ENCODE results near the gene NACA.
A peak's percentile ranks its signal among the peaks of the same experiment; 100 is the strongest.
"Not testable (repeated sequence)": the region's sequence is repeated elsewhere in the genome, so short reads cannot be mapped to it uniquely, and the experiment has no call there.

NACA gene

DNA sequence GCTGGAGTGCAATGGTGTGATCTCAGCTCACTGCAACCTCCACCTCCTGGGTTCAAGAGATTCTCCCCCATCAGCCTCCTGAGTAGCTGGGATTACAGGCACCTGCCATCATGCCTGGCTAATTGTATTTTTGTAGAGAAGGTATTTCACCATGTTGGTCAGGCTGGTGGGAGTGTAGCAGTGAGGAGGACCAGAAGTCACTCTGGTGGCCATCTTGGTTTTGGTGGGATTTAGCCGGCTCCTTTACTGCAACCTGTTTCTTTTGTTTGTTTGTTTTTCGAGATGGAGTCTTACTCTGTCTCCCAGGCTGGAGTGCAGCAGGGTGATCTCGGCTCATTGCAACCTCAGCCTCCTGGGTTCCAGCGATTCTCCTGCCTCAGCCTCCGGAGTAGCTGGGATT, 20.6 kb downstream of the NACA start:
- H3K36me3 ChIP-seq (ENCODE audit: control insufficient read depth in 1 of 2, insufficient read depth in 2 of 2, low read depth in 1 of 2, low read length in 2 of 2); H3K14ac ChIP-seq (ENCODE audit: low read length in 2 of 2); H3K27me3 ChIP-seq (ENCODE audit: control insufficient read depth in 1 of 2, insufficient read depth in 1 of 2, low read length in 2 of 2); H2BK120ac ChIP-seq (ENCODE audit: low read depth, low read length); H4K8ac ChIP-seq (ENCODE audit: low read length); H2BK5ac ChIP-seq (ENCODE audit: low read depth, low read length, poor library complexity, severe bottlenecking); H3K4me3 ChIP-seq (ENCODE audit: insufficient read depth in 1 of 2, low read depth in 1 of 2, low read length in 2 of 2); H3K4me1 ChIP-seq (ENCODE audit: control insufficient read depth, insufficient read depth, low read depth, low read length); H3K9ac ChIP-seq (ENCODE audit: low read length); H3K4ac ChIP-seq (ENCODE audit: low read depth in 1 of 2, low read length in 2 of 2); H4K91ac ChIP-seq (ENCODE audit: low read length); H3K4me2 ChIP-seq (ENCODE audit: low read length, poor library complexity, severe bottlenecking); H2BK12ac ChIP-seq (ENCODE audit: low read length in 2 of 2); H2AK5ac ChIP-seq (ENCODE audit: low read length, severe bottlenecking); H3K79me1 ChIP-seq (replicated peaks; ENCODE audit: low read length, poor library complexity, severe bottlenecking); H3K9me3 ChIP-seq (ENCODE audit: control insufficient read depth, low read length); DNase-seq; H3K23ac ChIP-seq (ENCODE audit: low read length in 2 of 2); H2AFZ ChIP-seq (ENCODE audit: low read depth, low read length); H3K27ac ChIP-seq (ENCODE audit: low read length, poor library complexity, severe bottlenecking); H2BK15ac ChIP-seq (ENCODE audit: low read depth, poor library complexity, severe bottlenecking); H3K18ac ChIP-seq (ENCODE audit: low read depth in 1 of 2, low read length in 2 of 2): not testable (repeated sequence)
- 92% methylated on average over 5 of the region's 5 CpGs for WGBS

- H3K36me3 ChIP-seq (ENCODE audit: control insufficient read depth in 1 of 2, insufficient read depth in 2 of 2, low read depth in 1 of 2, low read length in 2 of 2): no peaks in the 10 kb centered on the region
- H3K4me1 ChIP-seq (ENCODE audit: control insufficient read depth, insufficient read depth, low read depth, low read length): no peaks in the 10 kb centered on the region
- DNase-seq: no peak
- H3K79me1 ChIP-seq (replicated peaks; ENCODE audit: low read length, poor library complexity, severe bottlenecking): no peaks in the 10 kb centered on the region
- H2BK5ac ChIP-seq (ENCODE audit: low read depth, low read length, poor library complexity, severe bottlenecking): no peak overlapping the region
- H3K14ac ChIP-seq (ENCODE audit: low read length in 2 of 2): no peak overlapping the region
- H3K4me2 ChIP-seq (ENCODE audit: low read length, poor library complexity, severe bottlenecking): no peak overlapping the region
- H3K9me3 ChIP-seq (ENCODE audit: control insufficient read depth, low read length): no peaks in the 10 kb centered on the region
- H3K27me3 ChIP-seq (ENCODE audit: control insufficient read depth in 1 of 2, insufficient read depth in 1 of 2, low read length in 2 of 2): no peaks in the 10 kb centered on the region
- no peak overlapping the region for H3K23ac ChIP-seq (ENCODE audit: low read length in 2 of 2)
- H3K9ac ChIP-seq (ENCODE audit: low read length): no peak overlapping the region
- H3K18ac ChIP-seq (ENCODE audit: low read depth in 1 of 2, low read length in 2 of 2): no peak overlapping the region
- no peak overlapping the region for H2BK120ac ChIP-seq (ENCODE audit: low read depth, low read length)
- no peak overlapping the region for H2BK12ac ChIP-seq (ENCODE audit: low read length in 2 of 2)
- H3K27ac ChIP-seq (ENCODE audit: low read length, poor library complexity, severe bottlenecking): no peak overlapping the region
- H4K8ac ChIP-seq (ENCODE audit: low read length): no peak overlapping the region
- H2AK5ac ChIP-seq (ENCODE audit: low read length, severe bottlenecking): no peak overlapping the region
- no peak overlapping the region for H3K4ac ChIP-seq (ENCODE audit: low read depth in 1 of 2, low read length in 2 of 2)
- 83% methylated on average over 3 of the region's 3 CpGs for WGBS
- H3K4me3 ChIP-seq (ENCODE audit: insufficient read depth in 1 of 2, low read depth in 1 of 2, low read length in 2 of 2): no peak overlapping the region
- no peak overlapping the region for H4K91ac ChIP-seq (ENCODE audit: low read length)
- H2BK15ac ChIP-seq (ENCODE audit: low read depth, poor library complexity, severe bottlenecking): no peak overlapping the region
- no peak overlapping the region for H2AFZ ChIP-seq (ENCODE audit: low read depth, low read length)
Measured at GRCh38 chr12:56699020-56699661, 26.0 kb downstream of the NACA start.

- H3K27ac ChIP-seq (ENCODE audit: low read length, poor library complexity, severe bottlenecking): no peak overlapping the region
Measured at GRCh38 chr12:56695327-56696101, 29.6 kb downstream of the NACA start.

DNA sequence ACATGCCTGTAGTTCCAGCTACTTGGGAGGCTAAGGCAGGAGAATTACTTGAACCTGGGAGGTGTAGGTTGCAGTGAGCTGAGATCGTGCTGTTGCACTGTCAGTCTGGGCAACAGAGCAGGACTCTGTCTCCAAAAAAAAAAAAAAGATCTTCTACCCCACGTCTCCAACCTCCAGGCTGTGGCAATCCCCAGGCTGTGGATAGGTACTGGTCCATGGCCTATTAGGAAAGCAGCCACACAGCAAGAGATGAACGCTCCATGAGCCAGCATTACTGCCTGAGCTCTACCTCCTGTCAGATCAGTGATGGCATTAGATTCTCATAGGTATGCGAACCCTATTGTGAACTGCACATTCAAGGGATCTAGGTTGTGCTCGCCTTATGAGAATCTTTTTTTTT, 30.9 kb downstream of the NACA start:
- no peaks in the 10 kb centered on the region for H3K36me3 ChIP-seq (ENCODE audit: control insufficient read depth in 1 of 2, insufficient read depth in 2 of 2, low read depth in 1 of 2, low read length in 2 of 2)
- no peak overlapping the region for H2BK12ac ChIP-seq (ENCODE audit: low read length in 2 of 2)
- WGBS: 95% methylated on average over 5 of the region's 5 CpGs
- no peak overlapping the region for H2AFZ ChIP-seq (ENCODE audit: low read depth, low read length)
- no peak for DNase-seq
- H2BK15ac ChIP-seq (ENCODE audit: low read depth, poor library complexity, severe bottlenecking): no peak overlapping the region
- H3K14ac ChIP-seq (ENCODE audit: low read length in 2 of 2): no peak overlapping the region
- no peaks in the 10 kb centered on the region for H3K4me1 ChIP-seq (ENCODE audit: control insufficient read depth, insufficient read depth, low read depth, low read length)
- no peak overlapping the region for H3K9ac ChIP-seq (ENCODE audit: low read length)
- H3K27me3 ChIP-seq (ENCODE audit: control insufficient read depth in 1 of 2, insufficient read depth in 1 of 2, low read length in 2 of 2): no peaks in the 10 kb centered on the region
- H3K4me2 ChIP-seq (ENCODE audit: low read length, poor library complexity, severe bottlenecking): no peak overlapping the region
- no peak overlapping the region for H4K8ac ChIP-seq (ENCODE audit: low read length)
- no peak overlapping the region for H3K4ac ChIP-seq (ENCODE audit: low read depth in 1 of 2, low read length in 2 of 2)
- H3K79me1 ChIP-seq (replicated peaks; ENCODE audit: low read length, poor library complexity, severe bottlenecking): no peaks in the 10 kb centered on the region
- H4K91ac ChIP-seq (ENCODE audit: low read length): no peak overlapping the region
- H3K9me3 ChIP-seq (ENCODE audit: control insufficient read depth, low read length): no peaks in the 10 kb centered on the region
- H2BK120ac ChIP-seq (ENCODE audit: low read depth, low read length): no peak overlapping the region
- H2AK5ac ChIP-seq (ENCODE audit: low read length, severe bottlenecking): no peak overlapping the region
- no peak overlapping the region for H2BK5ac ChIP-seq (ENCODE audit: low read depth, low read length, poor library complexity, severe bottlenecking)
- no peak overlapping the region for H3K4me3 ChIP-seq (ENCODE audit: insufficient read depth in 1 of 2, low read depth in 1 of 2, low read length in 2 of 2)
- no peak overlapping the region for H3K27ac ChIP-seq (ENCODE audit: low read length, poor library complexity, severe bottlenecking)
- H3K23ac ChIP-seq (ENCODE audit: low read length in 2 of 2): no peak overlapping the region
- H3K18ac ChIP-seq (ENCODE audit: low read depth in 1 of 2, low read length in 2 of 2): no peak overlapping the region

More at GRCh38 chr12:56695327-56696101, 29.6 kb downstream of the NACA start:
- Histone ChIP-seq H3K4ac (ENCODE audit: low read depth in 1 of 2, low read length in 2 of 2) (no peak overlapping the region), H2BK5ac (ENCODE audit: low read depth, low read length, poor library complexity, severe bottlenecking) (no peak overlapping the region), H2AFZ (ENCODE audit: low read depth, low read length) (no peak overlapping the region), H3K9ac (ENCODE audit: low read length) (no peak overlapping the region), H3K4me2 (ENCODE audit: low read length, poor library complexity, severe bottlenecking) (no peak overlapping the region), H3K14ac (ENCODE audit: low read length in 2 of 2) (no peak overlapping the region), H3K9me3 (ENCODE audit: control insufficient read depth, low read length) (no peaks in the 10 kb centered on the region), H3K27me3 (ENCODE audit: control insufficient read depth in 1 of 2, insufficient read depth in 1 of 2, low read length in 2 of 2) (no peaks in the 10 kb centered on the region), H2BK12ac (ENCODE audit: low read length in 2 of 2) (no peak overlapping the region), H3K79me1 (replicated peaks; ENCODE audit: low read length, poor library complexity, severe bottlenecking) (no peaks in the 10 kb centered on the region), H2AK5ac (ENCODE audit: low read length, severe bottlenecking) (no peak overlapping the region), H2BK15ac (ENCODE audit: low read depth, poor library complexity, severe bottlenecking) (no peak overlapping the region), H3K4me1 (ENCODE audit: control insufficient read depth, insufficient read depth, low read depth, low read length) (no peaks in the 10 kb centered on the region), H3K4me3 (ENCODE audit: insufficient read depth in 1 of 2, low read depth in 1 of 2, low read length in 2 of 2) (no peak overlapping the region), H3K36me3 (ENCODE audit: control insufficient read depth in 1 of 2, insufficient read depth in 2 of 2, low read depth in 1 of 2, low read length in 2 of 2) (no peaks in the 10 kb centered on the region), H2BK120ac (ENCODE audit: low read depth, low read length) (no peak overlapping the region), H4K91ac (ENCODE audit: low read length) (no peak overlapping the region), H3K23ac (ENCODE audit: low read length in 2 of 2) (no peak overlapping the region), H4K8ac (ENCODE audit: low read length) (no peak overlapping the region), H3K18ac (ENCODE audit: low read depth in 1 of 2, low read length in 2 of 2) (no peak overlapping the region)
- DNase-seq: peak; percentile 17
- 81% methylated on average over 2 of the region's 2 CpGs for WGBS

Data from mesenchymal stem cell (in vitro differentiated cells and primary cell).